ENCODE results near the gene CLEC16A.

The CLEC16A gene

DNA sequence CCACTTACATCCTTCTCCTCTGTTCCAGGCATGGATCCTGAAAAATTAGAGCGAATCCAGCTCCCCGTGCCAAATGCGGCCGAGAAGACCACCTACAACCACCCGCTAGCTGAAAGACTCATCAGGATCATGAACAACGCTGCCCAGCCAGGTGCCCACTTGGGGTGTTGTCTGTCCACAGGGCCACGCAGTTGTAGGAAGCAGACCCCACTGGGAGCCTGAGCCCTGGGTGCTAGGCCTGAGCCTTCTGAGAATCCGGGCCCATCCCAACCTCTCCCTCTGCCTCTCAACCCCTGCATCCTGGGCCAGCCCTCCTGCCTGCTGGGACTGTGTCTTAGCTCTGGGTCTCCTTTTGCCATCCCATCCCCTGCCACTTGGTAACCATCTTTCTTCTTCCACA is 95.4 kb downstream of the CLEC16A start:
- no peak overlapping the region for H3K27ac ChIP-seq (ENCODE audit: low read depth, low read length)
- no peak overlapping the region for H4K8ac ChIP-seq (ENCODE audit: low read depth, low read length)
- H3K4me2 ChIP-seq (ENCODE audit: low read length): no peak overlapping the region
- H3K79me1 ChIP-seq (ENCODE audit: low read length): peaks cover 2% of the 10 kb centered on the region
- H3K23ac ChIP-seq (ENCODE audit: low read length): no peak overlapping the region
- no peak overlapping the region for H2BK15ac ChIP-seq (replicated peaks; ENCODE audit: low read depth)
- H3K18ac ChIP-seq (ENCODE audit: low read length): no peak overlapping the region
- no peak overlapping the region for H3K56ac ChIP-seq (ENCODE audit: low read length)
- H3K79me2 ChIP-seq (ENCODE audit: control insufficient read depth, insufficient read depth, low read length): no peaks in the 10 kb centered on the region
- no peak overlapping the region for H2BK120ac ChIP-seq (ENCODE audit: low read depth, low read length)
- DNase-seq: no peak
- no peak overlapping the region for H3K9ac ChIP-seq (ENCODE audit: low read length)
- H3K4me1 ChIP-seq (ENCODE audit: control insufficient read depth, low read depth, low read length): no peaks in the 10 kb centered on the region
- H3K4me3 ChIP-seq (ENCODE audit: low read length): no peak overlapping the region
- H3K36me3 ChIP-seq (ENCODE audit: control insufficient read depth, insufficient read depth, low read length): no peaks in the 10 kb centered on the region
- no peak overlapping the region for H3K4ac ChIP-seq (ENCODE audit: low read depth, low read length)
- H2AK5ac ChIP-seq (ENCODE audit: low read length): no peak overlapping the region
- H3K27me3 ChIP-seq (ENCODE audit: insufficient read depth, low read length, poor library complexity): no peaks in the 10 kb centered on the region
- no CpG with 5 or more reads among the region's 8 CpGs for WGBS (ENCODE audit: extremely low coverage, insufficient coverage, low lambda C conversion rate)
- H2BK5ac ChIP-seq (ENCODE audit: low read length): no peak overlapping the region
- H4K5ac ChIP-seq (ENCODE audit: low read length): no peak overlapping the region

DNA sequence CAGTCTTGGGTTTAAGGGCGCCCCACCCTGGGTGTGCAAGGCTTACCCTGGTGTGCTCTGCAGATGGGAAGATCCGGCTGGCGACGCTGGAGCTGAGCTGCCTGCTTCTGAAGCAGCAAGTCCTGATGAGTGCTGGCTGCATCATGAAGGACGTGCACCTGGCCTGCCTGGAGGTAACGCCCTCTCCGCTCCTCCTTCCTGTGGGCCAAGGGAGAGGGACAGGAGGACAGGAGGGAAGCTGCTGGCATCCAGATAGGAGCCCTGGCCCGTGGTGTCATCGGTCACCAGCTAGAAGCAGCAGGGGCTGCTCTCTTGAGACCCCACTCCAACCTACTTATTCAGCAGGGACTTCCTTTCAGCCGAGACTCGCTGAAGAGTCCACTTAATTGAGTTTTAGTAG is 97.8 kb downstream of the CLEC16A start:
- Histone ChIP-seq H2BK5ac (ENCODE audit: low read length) (no peak overlapping the region), H3K27ac (ENCODE audit: low read depth, low read length) (no peak overlapping the region), H3K56ac (ENCODE audit: low read length) (no peak overlapping the region), H3K4me2 (ENCODE audit: low read length) (no peak overlapping the region), H3K4ac (ENCODE audit: low read depth, low read length) (no peak overlapping the region), H2BK15ac (replicated peaks; ENCODE audit: low read depth) (no peak overlapping the region), H2AK5ac (ENCODE audit: low read length) (no peak overlapping the region), H3K79me2 (ENCODE audit: control insufficient read depth, insufficient read depth, low read length) (no peaks in the 10 kb centered on the region), H3K4me1 (ENCODE audit: control insufficient read depth, low read depth, low read length) (no peaks in the 10 kb centered on the region), H3K23ac (ENCODE audit: low read length) (no peak overlapping the region), H3K9ac (ENCODE audit: low read length) (no peak overlapping the region), H3K36me3 (ENCODE audit: control insufficient read depth, insufficient read depth, low read length) (no peaks in the 10 kb centered on the region), H4K8ac (ENCODE audit: low read depth, low read length) (no peak overlapping the region), H3K18ac (ENCODE audit: low read length) (no peak overlapping the region), H3K79me1 (ENCODE audit: low read length) (no peaks in the 10 kb centered on the region), H4K5ac (ENCODE audit: low read length) (no peak overlapping the region), H3K27me3 (ENCODE audit: insufficient read depth, low read length, poor library complexity) (no peaks in the 10 kb centered on the region), H3K4me3 (ENCODE audit: low read length) (no peak overlapping the region), H2BK120ac (ENCODE audit: low read depth, low read length) (no peak overlapping the region)
- no CpG with 5 or more reads among the region's 11 CpGs for WGBS (ENCODE audit: extremely low coverage, insufficient coverage, low lambda C conversion rate)
- no peak for DNase-seq

DNA sequence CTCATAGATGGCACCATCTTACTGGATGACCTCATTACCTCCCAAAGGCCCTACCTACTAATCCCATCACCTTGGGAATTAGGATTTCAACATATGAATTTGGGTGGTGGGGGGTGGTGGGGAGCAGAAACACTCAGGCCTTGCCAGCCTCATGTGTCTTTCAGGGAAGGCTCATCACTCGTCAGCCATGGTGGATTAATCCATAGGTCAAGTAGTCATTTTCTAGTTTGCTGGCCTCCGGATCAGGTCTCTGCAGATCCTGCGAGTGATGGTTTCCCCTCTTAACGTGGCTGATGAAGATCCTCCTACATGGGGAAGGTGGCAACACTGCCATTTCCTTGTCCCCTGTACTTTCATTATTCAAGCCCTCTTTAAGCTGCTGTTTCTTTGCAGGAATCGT is 101.1 kb downstream of the CLEC16A start:
- DNase-seq: no peak
- Histone ChIP-seq H3K4me3 (ENCODE audit: low read length) (no peak overlapping the region), H3K56ac (ENCODE audit: low read length) (no peak overlapping the region), H3K79me1 (ENCODE audit: low read length) (no peaks in the 10 kb centered on the region), H2AK5ac (ENCODE audit: low read length) (no peak overlapping the region), H2BK15ac (replicated peaks; ENCODE audit: low read depth) (no peak overlapping the region), H3K18ac (ENCODE audit: low read length) (no peak overlapping the region), H3K4me2 (ENCODE audit: low read length) (no peak overlapping the region), H2BK5ac (ENCODE audit: low read length) (no peak overlapping the region), H3K23ac (ENCODE audit: low read length) (no peak overlapping the region), H3K9ac (ENCODE audit: low read length) (no peak overlapping the region), H3K79me2 (ENCODE audit: control insufficient read depth, insufficient read depth, low read length) (no peaks in the 10 kb centered on the region), H2BK120ac (ENCODE audit: low read depth, low read length) (no peak overlapping the region), H3K4me1 (ENCODE audit: control insufficient read depth, low read depth, low read length) (peaks cover 3% of the 10 kb centered on the region), H4K5ac (ENCODE audit: low read length) (no peak overlapping the region), H3K27ac (ENCODE audit: low read depth, low read length) (no peak overlapping the region), H3K27me3 (ENCODE audit: insufficient read depth, low read length, poor library complexity) (no peaks in the 10 kb centered on the region), H3K4ac (ENCODE audit: low read depth, low read length) (no peak overlapping the region), H4K8ac (ENCODE audit: low read depth, low read length) (no peak overlapping the region), H3K36me3 (ENCODE audit: control insufficient read depth, insufficient read depth, low read length) (no peaks in the 10 kb centered on the region)
- WGBS (ENCODE audit: extremely low coverage, insufficient coverage, low lambda C conversion rate): no CpG with 5 or more reads among the region's 5 CpGs

DNA sequence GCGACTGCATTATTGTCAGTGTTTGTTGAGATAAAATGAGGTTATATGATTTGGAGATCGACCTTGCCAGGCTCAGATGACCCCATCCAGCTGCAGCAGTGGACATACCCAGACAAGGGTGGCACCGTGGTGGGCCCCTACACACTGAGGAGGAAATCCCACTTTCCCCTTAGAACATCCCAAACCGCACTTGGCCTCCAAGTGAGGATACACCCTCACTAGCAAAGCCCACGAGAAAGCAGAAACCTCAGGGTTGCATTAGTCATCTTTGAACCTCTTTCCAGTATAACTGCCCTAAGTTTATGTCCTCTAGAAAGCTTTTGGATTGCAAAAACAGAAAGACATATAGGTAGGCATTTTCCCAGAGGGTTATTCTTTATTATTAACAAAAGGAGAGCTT is 101.5 kb downstream of the CLEC16A start:
- no peaks in the 10 kb centered on the region for H3K36me3 ChIP-seq (ENCODE audit: control insufficient read depth, insufficient read depth, low read length)
- H3K4me2 ChIP-seq (ENCODE audit: low read length): no peak overlapping the region
- H3K9ac ChIP-seq (ENCODE audit: low read length): no peak overlapping the region
- H3K4me3 ChIP-seq (ENCODE audit: low read length): no peak overlapping the region
- no peak overlapping the region for H3K23ac ChIP-seq (ENCODE audit: low read length)
- H3K27ac ChIP-seq (ENCODE audit: low read depth, low read length): no peak overlapping the region
- no peaks in the 10 kb centered on the region for H3K79me2 ChIP-seq (ENCODE audit: control insufficient read depth, insufficient read depth, low read length)
- H3K4ac ChIP-seq (ENCODE audit: low read depth, low read length): no peak overlapping the region
- no peak overlapping the region for H2BK15ac ChIP-seq (replicated peaks; ENCODE audit: low read depth)
- H3K79me1 ChIP-seq (ENCODE audit: low read length): no peaks in the 10 kb centered on the region
- no peak overlapping the region for H3K18ac ChIP-seq (ENCODE audit: low read length)
- no peak overlapping the region for H4K5ac ChIP-seq (ENCODE audit: low read length)
- H2BK5ac ChIP-seq (ENCODE audit: low read length): no peak overlapping the region
- no peak for DNase-seq
- no peak overlapping the region for H3K56ac ChIP-seq (ENCODE audit: low read length)
- H3K27me3 ChIP-seq (ENCODE audit: insufficient read depth, low read length, poor library complexity): no peaks in the 10 kb centered on the region
- no peak overlapping the region for H2BK120ac ChIP-seq (ENCODE audit: low read depth, low read length)
- peaks cover 7% of the 10 kb centered on the region for H3K4me1 ChIP-seq (ENCODE audit: control insufficient read depth, low read depth, low read length)
- H4K8ac ChIP-seq (ENCODE audit: low read depth, low read length): no peak overlapping the region
- no peak overlapping the region for H2AK5ac ChIP-seq (ENCODE audit: low read length)
- no CpG with 5 or more reads among the region's 5 CpGs for WGBS (ENCODE audit: extremely low coverage, insufficient coverage, low lambda C conversion rate)

DNA sequence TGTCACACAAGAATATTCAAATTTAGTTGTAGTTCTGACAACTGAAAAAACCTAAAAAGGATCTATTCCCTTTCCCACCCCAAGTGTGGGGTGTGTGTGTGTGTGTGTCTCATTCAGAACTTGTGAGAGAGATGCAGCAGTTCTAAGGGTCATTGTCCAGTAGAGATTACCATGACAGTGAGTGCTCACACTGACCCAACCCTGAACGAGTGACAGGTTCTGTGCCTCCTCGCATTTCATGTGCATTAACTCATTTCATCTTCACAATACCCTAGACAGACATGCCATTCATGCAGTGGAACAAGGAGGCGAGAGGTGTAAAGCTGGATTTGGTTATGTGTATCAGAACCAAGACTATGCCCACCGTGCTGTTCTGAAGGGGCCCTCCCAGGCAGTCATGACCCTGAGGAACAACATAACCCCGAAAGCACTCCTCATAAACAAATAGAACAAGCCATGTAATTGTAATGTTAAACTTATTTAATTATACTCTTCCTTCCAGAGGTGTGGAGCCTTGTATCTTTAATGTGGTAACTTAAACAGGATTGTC is 102.1 kb downstream of the CLEC16A start:
- no peak overlapping the region for H2BK120ac ChIP-seq (ENCODE audit: low read depth, low read length)
- DNase-seq: no peak

DNA sequence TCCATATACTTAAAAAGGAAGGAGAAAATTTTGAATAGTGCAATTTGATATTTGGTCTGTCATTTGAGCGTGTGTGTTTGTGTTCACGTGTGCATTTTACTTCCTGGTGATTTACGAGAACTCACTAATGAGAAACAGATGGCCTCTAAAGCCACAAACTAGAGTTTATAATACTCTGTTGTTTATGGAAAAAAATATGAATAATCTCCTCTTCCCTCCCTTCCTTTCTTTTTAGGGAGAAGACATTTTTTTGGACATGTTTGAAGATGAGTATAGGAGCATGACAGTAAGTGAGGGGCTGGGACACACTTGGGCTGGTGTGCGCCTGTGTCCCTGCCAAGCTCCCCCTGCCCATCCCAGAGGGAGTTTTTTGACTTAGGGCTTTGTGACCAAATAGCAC is 102.7 kb downstream of the CLEC16A start:
- Histone ChIP-seq H2BK15ac (replicated peaks; ENCODE audit: low read depth) (no peak overlapping the region), H3K23ac (ENCODE audit: low read length) (no peak overlapping the region), H3K27me3 (ENCODE audit: insufficient read depth, low read length, poor library complexity) (no peaks in the 10 kb centered on the region), H3K27ac (ENCODE audit: low read depth, low read length) (no peak overlapping the region), H3K18ac (ENCODE audit: low read length) (no peak overlapping the region), H3K4me3 (ENCODE audit: low read length) (no peak overlapping the region), H3K36me3 (ENCODE audit: control insufficient read depth, insufficient read depth, low read length) (no peaks in the 10 kb centered on the region), H2BK5ac (ENCODE audit: low read length) (no peak overlapping the region), H3K4me1 (ENCODE audit: control insufficient read depth, low read depth, low read length) (peaks cover 17% of the 10 kb centered on the region), H2BK120ac (ENCODE audit: low read depth, low read length) (no peak overlapping the region), H3K4ac (ENCODE audit: low read depth, low read length) (no peak overlapping the region), H3K9ac (ENCODE audit: low read length) (no peak overlapping the region), H3K4me2 (ENCODE audit: low read length) (no peak overlapping the region), H2AK5ac (ENCODE audit: low read length) (no peak overlapping the region), H4K8ac (ENCODE audit: low read depth, low read length) (no peak overlapping the region), H3K79me1 (ENCODE audit: low read length) (no peaks in the 10 kb centered on the region), H4K5ac (ENCODE audit: low read length) (no peak overlapping the region), H3K79me2 (ENCODE audit: control insufficient read depth, insufficient read depth, low read length) (no peaks in the 10 kb centered on the region), H3K56ac (ENCODE audit: low read length) (no peak overlapping the region)
- WGBS (ENCODE audit: extremely low coverage, insufficient coverage, low lambda C conversion rate): no CpG with 5 or more reads among the region's 4 CpGs
- DNase-seq: no peak

More for the DNA sequence above, 102.1 kb downstream of the CLEC16A start:
- no peak overlapping the region for H4K5ac ChIP-seq (ENCODE audit: low read length)
- H3K9ac ChIP-seq (ENCODE audit: low read length): no peak overlapping the region
- H3K18ac ChIP-seq (ENCODE audit: low read length): no peak overlapping the region
- H4K8ac ChIP-seq (ENCODE audit: low read depth, low read length): no peak overlapping the region
- no CpG with 5 or more reads among the region's 5 CpGs for WGBS (ENCODE audit: extremely low coverage, insufficient coverage, low lambda C conversion rate)
- H3K79me2 ChIP-seq (ENCODE audit: control insufficient read depth, insufficient read depth, low read length): no peaks in the 10 kb centered on the region
- peak overlapping the region; percentile 27 for H3K56ac ChIP-seq (ENCODE audit: low read length)
- H3K4ac ChIP-seq (ENCODE audit: low read depth, low read length): no peak overlapping the region
- peaks cover 13% of the 10 kb centered on the region for H3K4me1 ChIP-seq (ENCODE audit: control insufficient read depth, low read depth, low read length)
- no peak overlapping the region for H3K23ac ChIP-seq (ENCODE audit: low read length)
- no peaks in the 10 kb centered on the region for H3K27me3 ChIP-seq (ENCODE audit: insufficient read depth, low read length, poor library complexity)
- no peaks in the 10 kb centered on the region for H3K79me1 ChIP-seq (ENCODE audit: low read length)
- no peak overlapping the region for H2BK5ac ChIP-seq (ENCODE audit: low read length)
- H2AK5ac ChIP-seq (ENCODE audit: low read length): peak overlapping the region; percentile 56
- no peak overlapping the region for H3K4me3 ChIP-seq (ENCODE audit: low read length)
- H3K36me3 ChIP-seq (ENCODE audit: control insufficient read depth, insufficient read depth, low read length): no peaks in the 10 kb centered on the region
- H3K4me2 ChIP-seq (ENCODE audit: low read length): no peak overlapping the region
- no peak overlapping the region for H3K27ac ChIP-seq (ENCODE audit: low read depth, low read length)
- no peak overlapping the region for H2BK15ac ChIP-seq (replicated peaks; ENCODE audit: low read depth)
